ENCODE measurements around the gene NIT1. TPM values are rescaled to one million over a fixed set of nuclear protein-coding genes. Genes with fewer than 3 reads are reported as not detected.

NIT1 gene
- total and polyA plus RNA-seq, 2 donors from 2014 or later = 42.3 to 91.5 TPM

DNA sequence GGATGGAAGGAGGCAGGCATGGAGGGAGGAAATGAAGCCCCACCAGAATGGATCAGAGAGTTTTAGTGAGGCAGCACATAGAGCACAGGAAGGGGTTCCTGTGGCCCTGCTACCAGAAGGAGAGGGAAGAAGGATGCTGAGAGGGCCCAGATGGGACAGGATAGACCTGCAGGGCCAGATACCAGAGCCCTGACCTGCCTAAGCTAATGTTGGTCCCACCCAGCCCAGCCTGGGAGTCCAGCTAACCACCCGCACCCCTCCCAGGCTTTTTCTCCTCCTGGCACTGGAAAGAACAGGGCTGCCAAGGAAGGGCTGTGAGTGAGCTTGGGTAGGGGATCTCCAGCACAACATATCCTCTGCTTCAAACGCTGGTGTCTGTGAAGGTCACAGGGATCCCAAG is 35.4 kb upstream of the NIT1 start:
- TF ChIP-seq, protein P1, sequence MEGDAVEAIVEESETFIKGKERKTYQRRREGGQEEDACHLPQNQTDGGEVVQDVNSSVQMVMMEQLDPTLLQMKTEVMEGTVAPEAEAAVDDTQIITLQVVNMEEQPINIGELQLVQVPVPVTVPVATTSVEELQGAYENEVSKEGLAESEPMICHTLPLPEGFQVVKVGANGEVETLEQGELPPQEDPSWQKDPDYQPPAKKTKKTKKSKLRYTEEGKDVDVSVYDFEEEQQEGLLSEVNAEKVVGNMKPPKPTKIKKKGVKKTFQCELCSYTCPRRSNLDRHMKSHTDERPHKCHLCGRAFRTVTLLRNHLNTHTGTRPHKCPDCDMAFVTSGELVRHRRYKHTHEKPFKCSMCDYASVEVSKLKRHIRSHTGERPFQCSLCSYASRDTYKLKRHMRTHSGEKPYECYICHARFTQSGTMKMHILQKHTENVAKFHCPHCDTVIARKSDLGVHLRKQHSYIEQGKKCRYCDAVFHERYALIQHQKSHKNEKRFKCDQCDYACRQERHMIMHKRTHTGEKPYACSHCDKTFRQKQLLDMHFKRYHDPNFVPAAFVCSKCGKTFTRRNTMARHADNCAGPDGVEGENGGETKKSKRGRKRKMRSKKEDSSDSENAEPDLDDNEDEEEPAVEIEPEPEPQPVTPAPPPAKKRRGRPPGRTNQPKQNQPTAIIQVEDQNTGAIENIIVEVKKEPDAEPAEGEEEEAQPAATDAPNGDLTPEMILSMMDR (IDR thresholded peaks at IDR 0.05; ENCODE audit: borderline replicate concordance, extremely low read depth, insufficient read depth) = no peak
- Histone ChIP-seq H3K4me3 (ENCODE audit: low read length in 3 of 3) (no peak overlapping the region), H3K9ac (ENCODE audit: low read length in 3 of 3) (no peak overlapping the region), H3K27me3 (ENCODE audit: control insufficient read depth, insufficient read depth, low read length) (no peaks in the 10 kb centered on the region), H3K9me3 (ENCODE audit: control insufficient read depth in 2 of 3, insufficient read depth in 1 of 3, low read length in 3 of 3) (no peaks in the 10 kb centered on the region), H3K4me1 (ENCODE audit: control insufficient read depth in 2 of 3, insufficient read depth in 2 of 3, low read depth in 1 of 3, low read length in 3 of 3) (peaks cover 0 to 3% (median 0%) of the 10 kb centered on the region in 3 donors), H3K36me3 (ENCODE audit: control insufficient read depth in 2 of 3, insufficient read depth in 3 of 3, low read length in 3 of 3) (no peaks in the 10 kb centered on the region), H3K27ac (ENCODE audit: low read depth in 2 of 2, low read length in 2 of 2) (no peak overlapping the region)
- FAIRE-seq = no peak
- intact Hi-C loops (cut with DNase I) = no loop called here
- no peak for DNase-seq

DNA sequence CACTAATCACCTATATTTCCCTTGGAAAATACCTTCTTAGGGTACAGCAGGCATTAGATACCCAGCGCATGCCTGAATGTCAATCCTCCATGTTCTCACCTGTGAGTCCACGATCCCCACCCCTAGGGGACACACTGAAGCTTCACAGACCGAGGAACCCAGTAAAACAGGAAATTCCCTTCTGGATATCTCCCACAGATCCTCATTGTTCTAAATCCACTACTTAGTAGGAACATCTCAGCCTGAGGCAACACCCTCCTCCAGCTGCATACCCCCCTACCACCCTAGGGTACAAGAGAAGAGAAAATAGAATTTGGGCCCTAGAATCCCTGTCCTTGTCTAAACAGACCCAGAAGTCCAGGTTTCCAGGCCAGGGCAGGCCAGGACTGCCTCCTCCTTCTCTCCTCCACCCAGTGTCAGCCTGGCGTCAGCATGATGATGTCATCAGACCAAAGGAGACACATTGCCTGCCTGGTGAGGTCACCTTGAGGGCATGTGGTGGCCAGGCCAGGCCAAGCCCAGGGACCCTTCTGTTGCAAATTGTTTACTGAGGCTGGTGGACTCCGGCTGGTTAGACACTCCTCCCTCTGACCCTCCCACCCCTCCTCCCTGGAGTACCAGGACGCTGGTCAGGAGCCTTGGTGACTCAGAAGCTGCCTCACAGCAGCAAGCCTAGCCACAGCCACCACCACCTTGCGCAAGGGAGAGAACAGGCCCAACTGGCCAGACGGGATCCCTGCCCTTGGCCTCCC is 34.7 kb upstream of the NIT1 start:
- intact Hi-C loops (cut with DNase I) = no loop called here
- no peaks in the 10 kb centered on the region for H3K27me3 ChIP-seq (ENCODE audit: control insufficient read depth, insufficient read depth, low read length)
- peak overlapping the region; percentile 58 to 77 for H3K27ac ChIP-seq (ENCODE audit: low read depth in 2 of 2, low read length in 2 of 2)
- TF ChIP-seq, protein P1 (IDR thresholded peaks at IDR 0.05; ENCODE audit: borderline replicate concordance, extremely low read depth, insufficient read depth) = no peak
- H3K4me1 ChIP-seq (ENCODE audit: control insufficient read depth in 2 of 3, insufficient read depth in 2 of 3, low read depth in 1 of 3, low read length in 3 of 3) = peaks cover 0 to 3% (median 0%) of the 10 kb centered on the region in 3 donors
- no peaks in the 10 kb centered on the region for H3K9me3 ChIP-seq (ENCODE audit: control insufficient read depth in 2 of 3, insufficient read depth in 1 of 3, low read length in 3 of 3)
- no peak overlapping the region for H3K4me3 ChIP-seq (ENCODE audit: low read length in 3 of 3)
- DNase-seq = peak in 4 of 5 donors; percentile 13 to 96 (median 24)
- no peak for FAIRE-seq
- H3K9ac ChIP-seq (ENCODE audit: low read length in 3 of 3) = peak overlapping the region in 1 of 3 donors; percentile 7
- H3K36me3 ChIP-seq (ENCODE audit: control insufficient read depth in 2 of 3, insufficient read depth in 3 of 3, low read length in 3 of 3) = no peaks in the 10 kb centered on the region

DNA sequence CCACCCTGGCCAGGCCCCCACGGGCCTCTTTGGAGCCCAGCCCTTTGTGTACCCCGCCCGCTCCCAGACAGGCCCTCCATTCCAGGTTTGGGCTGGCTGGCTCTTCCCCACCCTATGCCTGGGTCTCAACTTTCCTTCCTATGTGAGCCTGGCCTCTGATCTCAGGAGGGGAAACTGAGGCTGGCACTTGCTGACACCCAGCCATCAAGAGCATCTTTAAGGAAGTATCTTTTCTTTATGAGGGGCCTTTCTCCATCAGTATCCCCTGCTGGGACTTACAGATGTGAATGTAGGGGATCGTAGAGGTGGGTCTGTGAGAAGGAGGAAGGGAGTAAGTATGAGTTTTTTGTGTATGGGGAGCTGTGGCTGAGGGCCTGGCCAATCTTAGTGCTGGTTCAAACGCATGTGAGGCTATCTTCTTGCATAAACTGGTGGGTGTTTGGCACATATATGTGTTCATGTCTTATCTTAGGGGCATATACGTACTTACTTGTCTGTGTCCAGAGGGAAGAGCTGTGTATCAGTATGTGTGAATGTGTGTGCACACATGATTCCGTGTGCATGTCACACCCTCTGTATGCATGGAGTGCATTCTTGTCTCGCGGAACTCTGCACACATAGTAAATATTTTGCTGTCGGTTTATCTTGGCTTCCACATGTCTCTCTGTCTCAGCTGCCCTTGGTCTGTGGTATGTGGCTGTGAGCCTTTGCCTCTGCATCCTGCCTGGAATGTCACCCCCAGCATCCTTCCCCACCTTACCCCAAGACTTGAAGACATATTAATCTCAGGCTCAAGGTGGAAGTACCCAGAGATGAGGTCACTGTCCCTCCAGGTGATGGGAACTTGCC is 33.9 kb upstream of the NIT1 start:
- no peak for FAIRE-seq

More for the DNA sequence above, 33.9 kb upstream of the NIT1 start:
- no peak for DNase-seq
- Histone ChIP-seq H3K4me3 (ENCODE audit: low read length in 3 of 3) (no peak overlapping the region), H3K27ac (ENCODE audit: low read depth in 2 of 2, low read length in 2 of 2) (peak overlapping the region; percentile 11 to 58), H3K9me3 (ENCODE audit: control insufficient read depth in 2 of 3, insufficient read depth in 1 of 3, low read length in 3 of 3) (no peaks in the 10 kb centered on the region), H3K27me3 (ENCODE audit: control insufficient read depth, insufficient read depth, low read length) (no peaks in the 10 kb centered on the region), H3K36me3 (ENCODE audit: control insufficient read depth in 2 of 3, insufficient read depth in 3 of 3, low read length in 3 of 3) (no peaks in the 10 kb centered on the region), H3K4me1 (ENCODE audit: control insufficient read depth in 2 of 3, insufficient read depth in 2 of 3, low read depth in 1 of 3, low read length in 3 of 3) (peaks cover 0 to 6% (median under 1%) of the 10 kb centered on the region in 3 donors), H3K9ac (ENCODE audit: low read length in 3 of 3) (no peak overlapping the region)
- TF ChIP-seq, protein P1 (IDR thresholded peaks at IDR 0.05; ENCODE audit: borderline replicate concordance, extremely low read depth, insufficient read depth) = no peak
- intact Hi-C loops (cut with DNase I) = no loop called here
